Frontal cortex (tissue), 4 donors: ENCODE measurements around the gene VSX2. TPM values are rescaled to one million over a fixed set of nuclear protein-coding genes. Genes with fewer than 3 reads are reported as not detected.

Experiments
- DNase-seq, 2 donors: peaks; one replicate each; pipeline ENCODE4 v3.0.0; 2012; ENCODE audit warnings: low spot score in 2 of 2
- FAIRE-seq: peaks from 2 replicates; lab custom pipeline; 2012; peaks lifted over from hg19 to GRCh38; lab: Jason Lieb, UNC
- total RNA-seq: library from RNA; depleted of rRNA; stranded (reverse); fragments of >200 nt; gene quantifications from one replicate; pipeline ENCODE4 v1.2.3, GENCODE V29; 2014
- donor health status: control.
- donor health status: control.
- donor health status: control.

Gene VSX2
- not detected for total RNA-seq

- FAIRE-seq (no peak), DNase-seq (no peak)
These were observed at the start of gene VSX2 for GRCh38 chr14:74238974-74239847. Gene VSX2, plus strand, starts transcription at chr14:74239449. Its CDS starts 113 bp downstream, at chr14:74239562.

DNA sequence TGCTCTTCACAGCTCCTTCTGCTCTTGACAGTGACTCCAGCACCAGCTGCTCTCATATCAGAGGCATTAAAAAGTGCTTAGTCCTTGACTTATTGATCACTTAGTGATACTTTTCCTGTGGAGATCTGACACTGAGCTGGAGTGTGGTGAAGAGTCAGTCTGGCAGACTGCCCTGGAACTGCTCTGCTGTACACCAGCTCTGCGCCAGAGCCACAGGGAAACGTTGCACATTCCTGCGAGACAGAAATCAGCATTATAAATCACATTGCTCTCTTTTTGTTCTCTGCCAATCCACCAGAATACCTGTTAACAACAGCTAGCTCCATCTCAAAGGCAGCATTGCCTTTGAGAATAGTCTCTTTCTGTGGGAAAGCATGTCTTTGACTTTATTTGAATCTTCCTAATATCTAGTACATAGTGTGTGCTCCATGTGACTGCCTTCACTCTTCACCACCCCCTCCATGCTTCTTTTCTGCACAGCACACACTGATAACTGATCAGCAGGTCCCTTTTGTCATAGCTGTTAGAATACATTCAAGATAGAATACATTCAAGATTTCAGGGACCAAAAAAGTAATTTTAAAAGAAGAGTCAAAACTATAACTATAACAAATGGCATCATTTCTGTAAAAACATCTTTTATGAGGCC lies 48.2 kb upstream of the VSX2 start:
- DNase-seq (no peak), FAIRE-seq (no peak)

DNA sequence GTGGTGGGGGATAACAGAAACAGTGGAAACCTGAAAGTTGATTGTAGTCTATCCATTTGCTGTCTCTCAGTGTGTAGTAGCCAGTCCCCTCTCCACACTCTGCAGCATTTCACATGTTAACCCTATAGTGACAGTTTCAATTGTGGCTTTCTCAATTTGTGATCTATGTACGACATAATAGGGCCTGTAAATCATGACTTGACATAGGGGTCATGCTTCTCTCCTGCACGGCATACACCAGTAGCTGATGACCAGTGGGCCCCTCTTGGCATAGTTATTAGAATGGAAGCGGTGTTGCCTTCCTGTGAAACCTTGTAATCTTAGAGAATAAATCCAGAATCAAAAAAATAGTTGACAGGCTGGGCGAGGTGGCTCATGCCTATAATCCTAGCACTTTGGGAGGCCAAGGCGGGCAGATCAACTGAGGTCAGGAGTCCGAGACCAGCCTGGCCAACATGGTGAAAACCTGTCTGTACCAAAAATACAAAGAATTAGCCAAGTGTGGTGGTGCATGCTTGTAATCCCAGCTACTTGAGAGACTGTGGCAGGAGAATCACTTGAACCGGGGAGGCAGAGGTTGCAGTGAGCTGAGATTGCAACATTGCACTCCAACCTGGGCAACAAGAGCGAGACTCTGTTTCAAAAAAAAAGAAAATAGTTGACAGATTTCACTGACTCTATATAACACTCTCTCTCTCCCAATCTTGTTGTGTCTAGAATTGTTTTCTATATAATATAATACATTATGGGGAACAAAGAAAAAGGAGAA lies 44.6 kb upstream of the VSX2 start:
- DNase-seq (no peak), FAIRE-seq (no peak)

DNA sequence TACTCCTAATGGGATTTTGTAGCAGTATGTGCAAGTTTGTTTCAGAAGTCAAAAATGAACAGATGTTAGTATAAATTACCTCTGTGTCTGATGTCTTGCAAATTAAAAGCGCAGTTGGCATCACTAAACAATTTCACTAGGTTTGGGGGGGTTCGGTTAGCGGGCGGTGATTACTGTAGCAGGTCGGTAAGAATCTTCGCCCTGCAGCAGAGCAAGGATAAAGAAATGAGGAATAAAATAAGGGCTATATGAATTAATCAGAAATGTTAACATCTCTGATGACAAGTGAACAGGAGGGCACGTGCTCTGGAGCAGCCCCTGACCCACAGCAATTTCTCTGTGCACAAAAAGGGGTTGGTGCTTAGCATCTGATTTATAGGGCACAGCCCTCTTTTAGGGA lies 43.6 kb upstream of the VSX2 start:
- FAIRE-seq, result no peak
- no peak for DNase-seq

- DNase-seq, result no peak
- FAIRE-seq, result no peak
These were observed 40.6 kb upstream of the VSX2 start for GRCh38 chr14:74198441-74199234.

- FAIRE-seq (no peak), DNase-seq (no peak)
These were observed 37.1 kb upstream of the VSX2 start for GRCh38 chr14:74202113-74202512.

GRCh38 chr14:74203639-74204038 lies 35.6 kb upstream of the VSX2 start:
- FAIRE-seq (no peak), DNase-seq (no peak)

DNA sequence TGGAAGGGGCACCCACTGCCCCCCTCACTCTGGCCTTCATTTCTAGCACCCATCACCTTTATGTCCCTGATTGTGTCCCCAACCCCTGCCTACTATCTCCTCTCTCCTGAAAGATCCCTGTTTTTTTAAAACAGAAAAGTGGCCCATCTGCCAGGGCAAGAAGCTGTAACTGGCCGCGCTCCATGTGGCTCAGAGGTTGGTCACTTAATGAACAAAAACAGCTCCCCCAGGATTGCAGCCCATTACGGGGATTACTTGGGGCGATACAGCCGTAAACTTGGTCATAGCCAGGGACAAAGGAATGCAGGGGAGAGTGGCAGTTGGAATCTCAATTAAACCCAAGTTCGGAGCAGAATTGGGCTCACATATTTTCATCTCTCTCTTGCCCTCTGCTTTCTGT lies 34.8 kb upstream of the VSX2 start:
- DNase-seq, result no peak

GRCh38 chr14:74205882-74206281 lies 33.4 kb upstream of the VSX2 start:
- DNase-seq, result no peak
- FAIRE-seq, result no peak

More for the DNA sequence above, 34.8 kb upstream of the VSX2 start:
- no peak for FAIRE-seq

DNA sequence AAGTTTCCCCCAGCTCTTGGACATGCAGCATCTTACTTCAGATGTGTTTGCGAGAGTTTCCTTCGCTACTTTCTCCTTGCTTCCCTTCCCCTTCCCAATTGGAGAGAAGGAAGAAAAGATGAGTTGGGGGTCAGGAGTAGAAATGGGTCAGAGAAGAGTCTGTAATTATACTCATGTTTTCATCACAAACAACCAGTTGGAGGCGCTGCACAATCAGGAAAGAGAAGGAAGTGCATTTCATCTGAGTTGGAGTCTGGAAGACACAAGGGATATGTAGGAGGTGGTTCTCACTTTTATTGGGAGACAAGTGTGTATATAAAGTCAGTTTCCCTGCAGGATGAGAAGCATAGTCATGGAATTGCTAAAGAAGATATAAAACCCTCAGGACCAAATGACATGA lies 31.3 kb upstream of the VSX2 start:
- no peak for FAIRE-seq
- no peak for DNase-seq

DNA sequence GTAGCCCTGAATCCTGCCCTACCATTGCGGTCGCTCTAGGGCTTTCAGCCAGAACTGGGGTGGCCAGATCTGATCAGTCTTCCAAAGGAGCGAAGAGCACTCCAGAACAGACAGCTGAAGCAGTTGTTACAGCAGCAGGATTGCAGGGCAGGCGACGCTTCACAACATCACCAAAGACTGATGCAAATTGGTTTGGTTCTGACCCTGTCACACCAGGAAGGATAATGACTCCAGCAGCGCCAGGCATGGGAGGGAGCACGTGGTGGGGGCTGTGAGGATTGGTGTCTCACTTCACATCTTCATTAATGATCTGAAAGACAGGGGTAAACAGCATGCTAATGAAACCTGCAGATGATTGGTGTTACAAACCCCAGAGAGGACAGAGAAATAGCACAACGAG lies 30.6 kb upstream of the VSX2 start:
- DNase-seq, result no peak
- FAIRE-seq, result no peak

GRCh38 chr14:74211945-74212580 lies 27.2 kb upstream of the VSX2 start:
- DNase-seq (no peak), FAIRE-seq (no peak)

GRCh38 chr14:74213907-74214803 lies 25.1 kb upstream of the VSX2 start:
- DNase-seq, result no peak
- FAIRE-seq, result no peak

- no peak for DNase-seq
- no peak for FAIRE-seq
These were observed 22.6 kb upstream of the VSX2 start for GRCh38 chr14:74216671-74217070.

DNA sequence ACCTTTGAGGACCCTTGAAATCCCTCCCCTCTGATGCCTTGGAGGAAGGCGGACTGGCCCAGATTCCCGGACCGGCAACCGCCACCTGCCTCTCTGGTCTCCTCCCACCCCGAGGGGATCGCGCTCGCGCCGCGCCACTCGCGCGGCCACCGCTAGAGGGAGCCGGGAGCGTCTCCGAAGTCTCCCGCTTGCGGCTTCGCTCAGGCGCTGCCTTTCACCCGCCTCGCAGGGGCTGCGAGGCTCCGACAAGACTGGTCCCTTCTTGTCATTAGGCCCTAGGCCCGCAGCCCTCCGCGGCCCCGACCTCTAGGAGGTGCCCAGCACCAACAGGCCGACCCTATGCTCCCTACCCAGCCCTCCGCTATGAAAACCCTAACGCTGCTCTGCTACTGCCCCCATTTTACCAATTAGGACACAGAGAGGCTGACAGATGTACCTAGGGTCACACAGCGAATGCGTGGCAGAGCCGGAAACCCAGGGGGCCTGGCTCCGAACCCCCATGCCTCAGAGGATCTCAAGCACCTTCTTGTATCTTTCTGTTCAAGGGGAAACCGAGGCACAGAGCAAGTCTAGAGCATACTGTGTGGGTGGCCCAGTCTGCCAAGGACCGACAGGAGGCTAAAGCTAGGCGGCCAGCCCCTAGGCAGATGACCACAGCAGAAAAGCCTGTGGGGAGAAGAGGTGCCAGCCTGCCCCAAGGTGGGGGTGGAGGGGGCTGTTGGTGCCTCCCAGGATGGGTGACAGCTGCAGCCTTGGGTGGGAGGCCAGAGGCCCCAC lies 21.4 kb upstream of the VSX2 start:
- DNase-seq (peak in 1 of 2 donors; percentile 87), FAIRE-seq (no peak)

GRCh38 chr14:74218462-74218861 lies 20.8 kb upstream of the VSX2 start:
- FAIRE-seq (no peak), DNase-seq (no peak)

DNA sequence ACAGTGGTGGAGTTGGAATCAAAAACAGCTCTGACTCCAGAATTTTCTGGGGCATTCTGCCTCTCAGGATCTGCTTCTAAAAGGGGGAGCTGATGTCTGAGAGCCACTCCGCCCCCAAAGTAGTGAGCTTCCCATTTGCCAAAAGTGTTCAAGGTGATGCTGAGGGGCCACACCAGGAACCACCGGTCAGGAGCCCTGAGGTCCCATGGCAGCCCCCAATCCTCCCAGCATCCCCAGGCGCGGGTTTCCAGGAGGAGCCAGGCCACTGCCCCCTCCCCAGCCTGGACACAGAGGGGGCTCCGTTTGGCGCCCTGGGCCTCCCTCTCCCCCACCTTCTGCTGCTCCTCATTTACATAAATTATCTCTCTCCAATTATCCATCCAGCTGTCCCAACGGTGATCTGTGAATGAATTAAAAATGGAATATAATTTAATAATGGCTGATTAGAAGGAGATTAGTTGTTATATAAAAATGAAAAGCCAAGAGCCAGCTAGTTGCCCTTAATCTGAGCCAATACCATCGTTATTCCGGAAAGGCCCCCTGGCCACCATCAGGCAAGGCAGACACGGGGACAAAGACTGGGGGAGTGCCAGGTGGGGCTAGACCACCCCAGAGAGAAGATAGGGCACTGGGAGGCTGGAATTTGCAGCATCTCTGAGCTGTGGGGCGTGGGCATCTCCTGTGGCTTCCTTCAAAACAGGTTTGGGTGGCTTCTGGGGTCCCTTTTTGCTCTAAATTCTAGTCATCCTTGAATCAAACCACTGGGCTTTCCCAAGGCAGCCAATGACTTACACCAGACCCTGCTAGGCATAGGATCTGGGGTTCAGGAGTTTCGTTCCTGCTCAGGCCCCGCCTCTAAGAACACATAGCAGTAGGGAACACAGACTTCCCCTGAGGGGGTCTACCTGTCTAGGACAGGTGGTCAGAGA lies 19.7 kb upstream of the VSX2 start:
- FAIRE-seq (no peak), DNase-seq (no peak)
